ENCODE data around the gene CRHR1. TPM values are rescaled to one million over a fixed set of nuclear protein-coding genes. Genes with fewer than 3 reads are reported as not detected.

The CRHR1 gene
- total and polyA plus RNA-seq, 10 of the 15 experiments (the other 5 are each of a cell fraction or from before 2014, with no cell fraction given): 0.08 TPM; not detected in 9

- WGBS (ENCODE audit: insufficient coverage, insufficient replicate concordance, low lambda C conversion rate, missing lambda C conversion rate): 40% methylated on average over 4 of the region's 4 CpGs
- H3K4me3 ChIP-seq: no peak overlapping the region
Measured at GRCh38 chr17:45870342-45870974, 86.3 kb downstream of the CRHR1 start.

GRCh38 chr17:45871718-45872117 lies 87.6 kb downstream of the CRHR1 start:
- in situ Hi-C loops (cut with MboI) (no loop called here), intact Hi-C loops (cut with micrococcal nuclease; ENCODE audit: unreplicated experiment) (no loop called here)
- Histone ChIP-seq H4K20me1 (ENCODE audit: control insufficient read depth, insufficient read depth) (no peaks in the 10 kb centered on the region), H3K9me3 (replicated peaks; ENCODE audit: control insufficient read depth, insufficient read depth, low read length) (no peaks in the 10 kb centered on the region), H3K79me2 (ENCODE audit: control insufficient read depth, insufficient read depth, low read length) (no peaks in the 10 kb centered on the region), H3K4me1 (ENCODE audit: control insufficient read depth, insufficient read depth, low read length) (no peaks in the 10 kb centered on the region), H3K27me3 (replicated peaks in 1 of 2; ENCODE audit: control insufficient read depth in 2 of 2, insufficient read depth in 2 of 2, low read length in 1 of 2) (peaks cover 0 to 2% of the 10 kb centered on the region in 2 experiments; a peak in 2 of 4 replicates), H3K4me2 (ENCODE audit: control insufficient read depth, insufficient read depth) (no peak overlapping the region), H3K36me3 (ENCODE audit: control insufficient read depth in 2 of 2, insufficient read depth in 2 of 2, low read length in 1 of 2) (no peaks in the 10 kb centered on the region), H2AFZ (ENCODE audit: control insufficient read depth, low read depth, low read length) (no peak overlapping the region), H3K27ac (ENCODE audit: control insufficient read depth, insufficient read depth) (no peak overlapping the region), H3K9ac (ENCODE audit: control insufficient read depth, insufficient read depth, low read length) (no peak overlapping the region), H3K4me3 (no peak overlapping the region)
- no peak for ATAC-seq
- ChIA-PET CTCF (no interaction called here), SMC1A (ENCODE audit: uncharacterized antibody, unreplicated experiment) (no interaction called here), RAD21 (ENCODE audit: unreplicated experiment) (no interaction called here), POLR2A (no interaction called here)
- FAIRE-seq: no peak
- WGBS (ENCODE audit: insufficient coverage, insufficient replicate concordance, low lambda C conversion rate, missing lambda C conversion rate): 24% methylated on average over 5 of the region's 5 CpGs
- no TSS peak for BruUV-seq (replicated peaks)
- DNase-seq (ENCODE audit: low read depth, low spot score): no peak
- no peak for TF ChIP-seq SPI1 (IDR thresholded peaks at IDR 0.05; ENCODE audit: borderline replicate concordance, insufficient read depth, low read depth, low read length)
- TF ChIP-seq GABPA (IDR thresholded peaks at IDR 0.05; ENCODE audit: low read depth): no peak
- TF ChIP-seq TCF3 (IDR thresholded peaks at IDR 0.05; ENCODE audit: borderline replicate concordance, insufficient read depth, low read depth, low read length): no peak
- no peak for TF ChIP-seq ATF3 (IDR thresholded peaks at IDR 0.05; ENCODE audit: borderline replicate concordance, extremely low read depth, low read depth, low read length)
- no peak for TF ChIP-seq ZBTB40 (IDR thresholded peaks at IDR 0.05; ENCODE audit: borderline replicate concordance)
- no peak for TF ChIP-seq RAD51 (IDR thresholded peaks at IDR 0.05)

More at GRCh38 chr17:45870342-45870974, 86.3 kb downstream of the CRHR1 start:
- peak; percentile 71 for FAIRE-seq
- CTCF ChIA-PET: no interaction called here
- BruUV-seq (replicated peaks): no TSS peak
- Histone ChIP-seq H3K9me3 (replicated peaks; ENCODE audit: control insufficient read depth, insufficient read depth, low read length) (no peaks in the 10 kb centered on the region), H4K20me1 (ENCODE audit: control insufficient read depth, insufficient read depth) (no peaks in the 10 kb centered on the region), H3K9ac (ENCODE audit: control insufficient read depth, insufficient read depth, low read length) (no peak overlapping the region), H3K4me2 (ENCODE audit: control insufficient read depth, insufficient read depth) (no peak overlapping the region), H3K4me1 (ENCODE audit: control insufficient read depth, insufficient read depth, low read length) (no peaks in the 10 kb centered on the region), H3K79me2 (ENCODE audit: control insufficient read depth, insufficient read depth, low read length) (no peaks in the 10 kb centered on the region), H3K36me3 (ENCODE audit: control insufficient read depth in 2 of 2, insufficient read depth in 2 of 2, low read length in 1 of 2) (no peaks in the 10 kb centered on the region), H2AFZ (ENCODE audit: control insufficient read depth, low read depth, low read length) (no peak overlapping the region), H3K27me3 (replicated peaks in 1 of 2; ENCODE audit: control insufficient read depth in 2 of 2, insufficient read depth in 2 of 2, low read length in 1 of 2) (peaks cover 0 to 3% of the 10 kb centered on the region in 2 experiments; a peak in 3 of 4 replicates), H3K27ac (ENCODE audit: control insufficient read depth, insufficient read depth) (no peak overlapping the region)
- in situ Hi-C loops (cut with MboI) (no loop called here), intact Hi-C loops (cut with micrococcal nuclease; ENCODE audit: unreplicated experiment) (no loop called here)
- TF ChIP-seq ZSCAN29 (IDR thresholded peaks at IDR 0.05) (no peak), ATF3 (IDR thresholded peaks at IDR 0.05; ENCODE audit: borderline replicate concordance, extremely low read depth, low read depth, low read length) (no peak), PML (IDR thresholded peaks at IDR 0.05; ENCODE audit: low read length) (no peak), NRF1 (conservative IDR thresholded peaks at IDR 0.05; ENCODE audit: low read depth, low read length) (no peak), TARDBP (IDR thresholded peaks at IDR 0.05; ENCODE audit: borderline replicate concordance) (no peak)
- no peak for ATAC-seq
- SMC1A ChIA-PET (ENCODE audit: uncharacterized antibody, unreplicated experiment): no interaction called here
- no peak for DNase-seq (ENCODE audit: low read depth, low spot score)
- RAD21 ChIA-PET (ENCODE audit: unreplicated experiment): no interaction called here
- POLR2A ChIA-PET: no interaction called here

Measured in GM12878 (cell line).